PFSK-1 (cell line): ENCODE measurements around the gene FOXF1.

ENCODE experiments used
- FOXP2 ChIP-seq: optimal IDR thresholded peaks from 2 replicates; pipeline ENCODE3; 2011; ENCODE audit warnings: borderline replicate concordance, control low read depth, inconsistent platforms; ENCODE audit not compliant: insufficient read depth; ENCODE audit errors: extremely low read length, extremely low read depth
- POLR2AphosphoS5 ChIP-seq: IDR thresholded peaks from 2 replicates; pipeline ENCODE4 v1.6.1; 2012; ENCODE audit warnings: low read depth, mild to moderate bottlenecking, control low read depth, low read length, moderate library complexity
- REST ChIP-seq, 2 experiments: IDR thresholded peaks; 2 replicates each; pipeline versions ENCODE4 v1.6.1 to v1.8.0; 2011 to 2012; ENCODE audit warnings: low read depth in 2 of 2, low read length in 2 of 2, control low read depth in 1 of 2, inconsistent platforms in 1 of 2, mild to moderate bottlenecking in 1 of 2, moderate library complexity in 1 of 2; ENCODE audit not compliant: insufficient read depth in 1 of 2
- SIN3A ChIP-seq: IDR thresholded peaks from 2 replicates; pipeline ENCODE4 v1.6.1; 2012; ENCODE audit warnings: mild to moderate bottlenecking, low read length, moderate library complexity, borderline replicate concordance; ENCODE audit not compliant: insufficient read depth
- TAF1 ChIP-seq: IDR thresholded peaks from 2 replicates; pipeline ENCODE4 v1.6.1; 2012; ENCODE audit warnings: low read length, control low read depth, borderline replicate concordance; ENCODE audit not compliant: insufficient read depth

- TF ChIP-seq REST (IDR thresholded peaks at IDR 0.05; ENCODE audit: insufficient read depth in 1 of 2, low read depth in 2 of 2, low read length in 2 of 2) = no peak
- no peak for TF ChIP-seq SIN3A
- no peak for TF ChIP-seq POLR2AphosphoS5
- no peak for TF ChIP-seq TAF1
- no peak for TF ChIP-seq FOXP2
Measured at GRCh38 chr16:86525696-86526095, 15.4 kb downstream of the FOXF1 start.
